ENCODE results near the gene SMIM34. TPM values are rescaled to one million over a fixed set of nuclear protein-coding genes. Genes with fewer than 3 reads are reported as not detected.
"Not testable (repeated sequence)": the region's sequence is repeated elsewhere in the genome, so short reads cannot be mapped to it uniquely, and the experiment has no call there.

SMIM34 gene
- polyA plus RNA-seq, 5 donors, result 0.25 to 1.0 (median 0.55) TPM

DNA sequence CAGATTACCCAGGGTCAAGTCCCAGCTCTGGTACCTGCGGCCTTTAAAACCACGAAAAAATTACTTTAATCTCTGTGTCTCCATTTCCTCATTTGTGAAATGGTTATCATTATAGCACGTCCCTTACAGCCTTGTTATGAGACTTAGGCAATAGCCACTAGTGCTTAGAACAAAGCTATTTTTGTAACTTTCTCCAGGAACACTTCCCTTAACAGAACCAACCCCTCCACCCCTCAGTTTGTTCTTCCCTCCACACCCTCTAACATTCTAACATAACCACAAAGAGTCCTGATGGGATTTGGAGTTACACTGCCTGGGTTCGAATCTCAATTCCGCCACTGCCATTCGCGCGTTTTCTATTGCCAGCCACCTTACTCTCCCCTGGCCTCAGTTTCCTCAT lies 49.3 kb downstream of the SMIM34 start:
- DNase-seq, result not testable (repeated sequence)

DNA sequence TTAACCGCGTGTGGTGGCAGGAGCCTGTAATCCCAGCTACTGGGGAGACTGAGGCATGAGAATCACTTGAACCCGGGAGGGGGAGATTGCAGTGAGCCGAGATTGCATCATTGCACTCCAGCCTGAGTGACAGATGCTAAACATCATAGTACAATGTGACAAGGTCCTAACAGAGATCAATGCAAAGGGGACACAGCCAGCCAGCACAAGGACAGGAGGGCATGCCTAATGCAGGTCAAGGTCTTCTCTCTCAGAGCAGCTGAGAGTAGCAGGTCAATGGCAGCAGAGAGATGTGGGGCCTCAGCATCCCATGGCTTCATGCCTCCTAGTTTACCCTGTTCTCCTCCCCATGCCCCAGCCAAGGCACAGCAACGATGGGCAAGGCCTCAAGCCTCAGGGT lies 51.4 kb downstream of the SMIM34 start:
- DNase-seq, result no peak

DNA sequence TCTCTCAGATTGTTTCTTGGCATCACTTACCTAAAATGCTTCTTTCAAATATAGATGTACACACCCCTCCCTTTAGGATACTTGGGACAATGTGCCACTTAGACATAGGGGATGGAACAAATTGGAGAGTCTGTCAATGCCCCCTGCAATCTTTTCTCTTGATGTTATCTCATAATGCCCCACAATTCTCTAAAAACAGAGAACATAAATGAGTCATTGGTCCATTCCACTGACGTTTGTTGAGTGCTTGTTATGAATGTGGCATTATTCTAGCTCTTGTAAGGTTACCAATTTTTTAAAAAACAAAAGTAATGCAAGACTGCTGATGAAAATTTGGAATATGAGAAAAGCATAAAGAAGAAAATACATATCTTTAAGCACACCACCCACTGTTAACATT lies 54.0 kb downstream of the SMIM34 start:
- no peak for DNase-seq

Other genes starting within 250 kb of the SMIM34 start
- 1 to 10 TPM in 1 of 5 donors, under 1 TPM in 4; 0.73 to 1.2 (median 0.81) TPM for gene KCNE2, start 59.9 kb downstream of the SMIM34 start, polyA plus RNA-seq (ENCODE audit: insufficient read depth in 1 of 5, insufficient read length in 5 of 5, low replicate concordance in 1 of 5)
- gene SMIM11, start 48.4 kb downstream of the SMIM34 start, polyA plus RNA-seq (ENCODE audit: insufficient read depth in 1 of 5, insufficient read length in 5 of 5, low replicate concordance in 1 of 5), result 10 to 100 TPM in 1 of 5 donors, 1 to 10 TPM in 4; 2.4 to 14.3 (median 9.2) TPM
- gene KCNE1, start 88.3 kb upstream of the SMIM34 start, polyA plus RNA-seq (ENCODE audit: insufficient read depth in 1 of 5, insufficient read length in 5 of 5, low replicate concordance in 1 of 5), result 1 to 10 TPM in 4 of 5 donors, under 1 TPM in 1; 0.43 to 2.6 (median 2.2) TPM
- gene RCAN1, start 191.2 kb upstream of the SMIM34 start, polyA plus RNA-seq (ENCODE audit: insufficient read depth in 1 of 5, insufficient read length in 5 of 5, low replicate concordance in 1 of 5), result 10 to 100 TPM; 16.9 to 20.9 (median 20.0) TPM
- 10 to 100 TPM; 35.9 to 51.1 (median 43.4) TPM for gene CLIC6, start 245.0 kb upstream of the SMIM34 start, polyA plus RNA-seq (ENCODE audit: insufficient read depth in 1 of 5, insufficient read length in 5 of 5, low replicate concordance in 1 of 5)